Smooth muscle cell of the brain vasculature (primary cell): Measurements from ENCODE around the gene NREP.

Source experiments
- DNase-seq: peaks from one replicate; pipeline ENCODE4 v3.0.0-alpha.2; 2012; ENCODE audit warnings: low read depth, low spot score

NREP gene

GRCh38 chr5:111756581-111757354 is at the start of gene NREP:
NREP (minus strand) TSS chr5:111757194; CDS start chr5:111755772, 1,422 bp downstream.
- no peak for DNase-seq

- DNase-seq = no peak
Measured at GRCh38 chr5:111806753-111807152, 49.8 kb upstream of the NREP start.

- no peak for DNase-seq
Measured at GRCh38 chr5:111806156-111806555, 49.2 kb upstream of the NREP start.

GRCh38 chr5:111805071-111805470 is 48.1 kb upstream of the NREP start:
- DNase-seq = no peak

GRCh38 chr5:111800351-111800750 is 43.4 kb upstream of the NREP start:
- no peak for DNase-seq

GRCh38 chr5:111795142-111795541 is 38.1 kb upstream of the NREP start:
- no peak for DNase-seq

- DNase-seq = no peak
Measured at GRCh38 chr5:111792471-111793058, 35.6 kb upstream of the NREP start.

- DNase-seq = no peak
Measured at GRCh38 chr5:111790295-111790694, 33.3 kb upstream of the NREP start.

GRCh38 chr5:111787006-111787405 is 30.0 kb upstream of the NREP start:
- DNase-seq = no peak

- no peak for DNase-seq
Measured at GRCh38 chr5:111784491-111785181, 27.6 kb upstream of the NREP start.

GRCh38 chr5:111783537-111783936 is 26.5 kb upstream of the NREP start:
- DNase-seq = no peak

- no peak for DNase-seq
Measured at GRCh38 chr5:111782216-111782615, 25.2 kb upstream of the NREP start.

- no peak for DNase-seq
Measured at GRCh38 chr5:111781200-111781599, 24.2 kb upstream of the NREP start.

GRCh38 chr5:111779922-111780292 is 22.9 kb upstream of the NREP start:
- DNase-seq = no peak

- DNase-seq = no peak
Measured at GRCh38 chr5:111779260-111779921, 22.4 kb upstream of the NREP start.

- DNase-seq = no peak
Measured at GRCh38 chr5:111776913-111777781, 20.2 kb upstream of the NREP start.

GRCh38 chr5:111775224-111775623 is 18.2 kb upstream of the NREP start:
- DNase-seq = no peak

GRCh38 chr5:111774525-111774924 is 17.5 kb upstream of the NREP start:
- no peak for DNase-seq

- no peak for DNase-seq
Measured at GRCh38 chr5:111772456-111773122, 15.6 kb upstream of the NREP start.

- DNase-seq = no peak
Measured at GRCh38 chr5:111769541-111769940, 12.5 kb upstream of the NREP start.
